ENCODE results near the gene ATG2B. TPM values are rescaled to one million over a fixed set of nuclear protein-coding genes. Genes with fewer than 3 reads are reported as not detected.

The ATG2B gene
- total and polyA plus RNA-seq, 3 donors from 2014 or later = 42.7 to 74.9 (median 44.8) TPM

- Histone ChIP-seq H3K4me1 (no peaks in the 10 kb centered on the region), H3K9me3 (no peaks in the 10 kb centered on the region), H3K27me3 (no peaks in the 10 kb centered on the region), H3K4me3 (no peak overlapping the region), H3K27ac (no peak overlapping the region), H3K36me3 (ENCODE audit: low read depth, missing control alignments) (no peaks in the 10 kb centered on the region)
- intact Hi-C loops (cut with DNase I; ENCODE audit: low total_unique reads) = loop anchor here (10.0 kb wide), 1 partner anchor 130 kb away; no protein-coding TSS in a partner anchor
- TF ChIP-seq POLR2A (IDR thresholded peaks at IDR 0.05) = no peak
- TF ChIP-seq, protein P1, sequence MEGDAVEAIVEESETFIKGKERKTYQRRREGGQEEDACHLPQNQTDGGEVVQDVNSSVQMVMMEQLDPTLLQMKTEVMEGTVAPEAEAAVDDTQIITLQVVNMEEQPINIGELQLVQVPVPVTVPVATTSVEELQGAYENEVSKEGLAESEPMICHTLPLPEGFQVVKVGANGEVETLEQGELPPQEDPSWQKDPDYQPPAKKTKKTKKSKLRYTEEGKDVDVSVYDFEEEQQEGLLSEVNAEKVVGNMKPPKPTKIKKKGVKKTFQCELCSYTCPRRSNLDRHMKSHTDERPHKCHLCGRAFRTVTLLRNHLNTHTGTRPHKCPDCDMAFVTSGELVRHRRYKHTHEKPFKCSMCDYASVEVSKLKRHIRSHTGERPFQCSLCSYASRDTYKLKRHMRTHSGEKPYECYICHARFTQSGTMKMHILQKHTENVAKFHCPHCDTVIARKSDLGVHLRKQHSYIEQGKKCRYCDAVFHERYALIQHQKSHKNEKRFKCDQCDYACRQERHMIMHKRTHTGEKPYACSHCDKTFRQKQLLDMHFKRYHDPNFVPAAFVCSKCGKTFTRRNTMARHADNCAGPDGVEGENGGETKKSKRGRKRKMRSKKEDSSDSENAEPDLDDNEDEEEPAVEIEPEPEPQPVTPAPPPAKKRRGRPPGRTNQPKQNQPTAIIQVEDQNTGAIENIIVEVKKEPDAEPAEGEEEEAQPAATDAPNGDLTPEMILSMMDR (IDR thresholded peaks at IDR 0.05) = no peak
- WGBS, 2 donors = 71 to 85% methylated on average over 1 of the region's 1 CpG
- DNase-seq = no peak
These were observed 78.7 kb downstream of the ATG2B start for GRCh38 chr14:96284430-96284829.

GRCh38 chr14:96284008-96284407 lies 79.1 kb downstream of the ATG2B start:
- no peak overlapping the region for H3K4me3 ChIP-seq
- 92% methylated on average over 9 of the region's 9 CpGs for WGBS, 2 donors
- DNase-seq = no peak
- intact Hi-C loops (cut with DNase I; ENCODE audit: low total_unique reads) = loop anchor here (10.0 kb wide), 1 partner anchor 131 kb away; no protein-coding TSS in a partner anchor
- no peaks in the 10 kb centered on the region for H3K27me3 ChIP-seq
- H3K4me1 ChIP-seq = no peaks in the 10 kb centered on the region
- no peaks in the 10 kb centered on the region for H3K36me3 ChIP-seq (ENCODE audit: low read depth, missing control alignments)
- no peak for TF ChIP-seq POLR2A (IDR thresholded peaks at IDR 0.05)
- TF ChIP-seq, protein P1 (IDR thresholded peaks at IDR 0.05) = no peak
- H3K27ac ChIP-seq = no peak overlapping the region
- H3K9me3 ChIP-seq = no peaks in the 10 kb centered on the region

GRCh38 chr14:96281486-96281885 lies 81.7 kb downstream of the ATG2B start:
- Histone ChIP-seq H3K4me3 (no peak overlapping the region), H3K27ac (no peak overlapping the region), H3K4me1 (no peaks in the 10 kb centered on the region), H3K27me3 (no peaks in the 10 kb centered on the region), H3K36me3 (ENCODE audit: low read depth, missing control alignments) (no peaks in the 10 kb centered on the region), H3K9me3 (no peaks in the 10 kb centered on the region)
- 74 to 75% methylated on average over 4 of the region's 4 CpGs for WGBS, 2 donors
- intact Hi-C loops (cut with DNase I; ENCODE audit: low total_unique reads) = loop anchor here (10.0 kb wide), 1 partner anchor 133 kb away; no protein-coding TSS in a partner anchor
- no peak for DNase-seq
- TF ChIP-seq POLR2A (IDR thresholded peaks at IDR 0.05) = no peak
- TF ChIP-seq, protein P1 (IDR thresholded peaks at IDR 0.05) = no peak

GRCh38 chr14:96280104-96280503 lies 83.0 kb downstream of the ATG2B start:
- no peak overlapping the region for H3K27ac ChIP-seq
- no peaks in the 10 kb centered on the region for H3K36me3 ChIP-seq (ENCODE audit: low read depth, missing control alignments)
- TF ChIP-seq POLR2A (IDR thresholded peaks at IDR 0.05) = no peak
- TF ChIP-seq, protein P1 (IDR thresholded peaks at IDR 0.05) = no peak
- intact Hi-C loops (cut with DNase I; ENCODE audit: low total_unique reads) = loop anchor here (10.0 kb wide), 1 partner anchor 135 kb away; no protein-coding TSS in a partner anchor
- DNase-seq = no peak
- no peaks in the 10 kb centered on the region for H3K27me3 ChIP-seq
- WGBS, 2 donors = 90 to 95% methylated on average over 2 of the region's 2 CpGs
- H3K9me3 ChIP-seq = no peaks in the 10 kb centered on the region
- no peak overlapping the region for H3K4me3 ChIP-seq
- H3K4me1 ChIP-seq = peaks cover 5% of the 10 kb centered on the region

- 78 to 86% methylated on average over 8 of the region's 8 CpGs for WGBS, 2 donors
- Histone ChIP-seq H3K27me3 (no peaks in the 10 kb centered on the region), H3K4me1 (peaks cover 6% of the 10 kb centered on the region), H3K36me3 (ENCODE audit: low read depth, missing control alignments) (no peaks in the 10 kb centered on the region), H3K9me3 (no peaks in the 10 kb centered on the region), H3K4me3 (no peak overlapping the region), H3K27ac (no peak overlapping the region)
- intact Hi-C loops (cut with DNase I; ENCODE audit: low total_unique reads) = no loop called here
- TF ChIP-seq, protein P1 (IDR thresholded peaks at IDR 0.05) = no peak
- no peak for TF ChIP-seq POLR2A (IDR thresholded peaks at IDR 0.05)
- no peak for DNase-seq
These were observed 83.6 kb downstream of the ATG2B start for GRCh38 chr14:96279564-96279963.
